ENCODE measurements around the gene KCNK2.

DNA sequence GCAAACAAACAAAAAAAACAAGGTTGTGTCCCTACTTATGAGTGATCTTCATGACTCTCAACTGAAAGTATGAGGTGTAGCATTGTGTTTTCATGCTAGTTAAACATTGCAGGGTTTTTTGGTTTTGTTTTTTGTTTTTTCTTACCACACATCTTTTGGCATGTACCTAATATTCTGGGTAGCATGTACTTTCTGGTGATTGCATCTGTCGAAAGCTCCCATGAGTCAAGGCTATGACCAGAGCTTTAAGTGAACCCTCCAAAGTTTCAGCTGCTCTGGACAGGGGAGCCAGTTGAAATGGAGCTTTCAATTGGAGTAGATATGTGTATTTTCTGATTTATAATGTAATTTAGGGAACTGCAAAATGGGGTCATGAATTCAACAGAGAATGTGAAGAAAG, 115.5 kb downstream of the KCNK2 start:
- TF ChIP-seq EZH2 (IDR thresholded peaks at IDR 0.05; ENCODE audit: borderline replicate concordance, low read depth, low read length, severe bottlenecking) = no peak
- TF ChIP-seq, protein P1, sequence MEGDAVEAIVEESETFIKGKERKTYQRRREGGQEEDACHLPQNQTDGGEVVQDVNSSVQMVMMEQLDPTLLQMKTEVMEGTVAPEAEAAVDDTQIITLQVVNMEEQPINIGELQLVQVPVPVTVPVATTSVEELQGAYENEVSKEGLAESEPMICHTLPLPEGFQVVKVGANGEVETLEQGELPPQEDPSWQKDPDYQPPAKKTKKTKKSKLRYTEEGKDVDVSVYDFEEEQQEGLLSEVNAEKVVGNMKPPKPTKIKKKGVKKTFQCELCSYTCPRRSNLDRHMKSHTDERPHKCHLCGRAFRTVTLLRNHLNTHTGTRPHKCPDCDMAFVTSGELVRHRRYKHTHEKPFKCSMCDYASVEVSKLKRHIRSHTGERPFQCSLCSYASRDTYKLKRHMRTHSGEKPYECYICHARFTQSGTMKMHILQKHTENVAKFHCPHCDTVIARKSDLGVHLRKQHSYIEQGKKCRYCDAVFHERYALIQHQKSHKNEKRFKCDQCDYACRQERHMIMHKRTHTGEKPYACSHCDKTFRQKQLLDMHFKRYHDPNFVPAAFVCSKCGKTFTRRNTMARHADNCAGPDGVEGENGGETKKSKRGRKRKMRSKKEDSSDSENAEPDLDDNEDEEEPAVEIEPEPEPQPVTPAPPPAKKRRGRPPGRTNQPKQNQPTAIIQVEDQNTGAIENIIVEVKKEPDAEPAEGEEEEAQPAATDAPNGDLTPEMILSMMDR (IDR thresholded peaks at IDR 0.05; ENCODE audit: borderline replicate concordance, extremely low read depth, low read length, poor library complexity, severe bottlenecking) = no peak
